ENCODE measurements around the gene DIO1. TPM values are rescaled to one million over a fixed set of nuclear protein-coding genes. Genes with fewer than 3 reads are reported as not detected.
A peak's percentile ranks its signal among the peaks of the same experiment; 100 is the strongest.

Gene DIO1
- total RNA-seq, 1 experiment from 2014 or later: not detected

GRCh38 chr1:53945183-53945432, 51.1 kb downstream of the DIO1 start:
- H3K9me2 ChIP-seq (ENCODE audit: insufficient read depth): no peaks in the 10 kb centered on the region
- H3K4me2 ChIP-seq: peak overlapping the region; percentile 96
- H3K4me1 ChIP-seq (replicated peaks; ENCODE audit: insufficient read depth): peaks cover 47% of the 10 kb centered on the region
- CTCF ChIA-PET: interaction anchor here (0.6 to 1.4 kb wide), 4 partner anchors 11 to 204 kb away, joined by 3 to 8 read pairs (median 4); partner anchors contain the start of gene YIPF1
- H3K9me3 ChIP-seq (ENCODE audit: insufficient read depth, low read depth): no peaks in the 10 kb centered on the region
- peaks cover 38% of the 10 kb centered on the region for H3F3A ChIP-seq (ENCODE audit: insufficient read depth, low read depth)
- no TSS peak for BruUV-seq (replicated peaks)
- POLR2A ChIA-PET (ENCODE audit: unreplicated experiment): interaction anchor here (0.5 to 1.7 kb wide), 8 partner anchors 66 to 1192 kb away, joined by 3 to 12 read pairs (median 6); partner anchors contain the start of gene DHCR24
- H3K27ac ChIP-seq: peak overlapping the region; percentile 67
- no peaks in the 10 kb centered on the region for H3K27me3 ChIP-seq (ENCODE audit: insufficient read depth, low read depth)
- no peak for DNase-seq
- H4K20me1 ChIP-seq (ENCODE audit: insufficient read depth): no peaks in the 10 kb centered on the region
- peak overlapping the region; percentile 98 for H3K4me3 ChIP-seq
- TF ChIP-seq, protein P1, sequence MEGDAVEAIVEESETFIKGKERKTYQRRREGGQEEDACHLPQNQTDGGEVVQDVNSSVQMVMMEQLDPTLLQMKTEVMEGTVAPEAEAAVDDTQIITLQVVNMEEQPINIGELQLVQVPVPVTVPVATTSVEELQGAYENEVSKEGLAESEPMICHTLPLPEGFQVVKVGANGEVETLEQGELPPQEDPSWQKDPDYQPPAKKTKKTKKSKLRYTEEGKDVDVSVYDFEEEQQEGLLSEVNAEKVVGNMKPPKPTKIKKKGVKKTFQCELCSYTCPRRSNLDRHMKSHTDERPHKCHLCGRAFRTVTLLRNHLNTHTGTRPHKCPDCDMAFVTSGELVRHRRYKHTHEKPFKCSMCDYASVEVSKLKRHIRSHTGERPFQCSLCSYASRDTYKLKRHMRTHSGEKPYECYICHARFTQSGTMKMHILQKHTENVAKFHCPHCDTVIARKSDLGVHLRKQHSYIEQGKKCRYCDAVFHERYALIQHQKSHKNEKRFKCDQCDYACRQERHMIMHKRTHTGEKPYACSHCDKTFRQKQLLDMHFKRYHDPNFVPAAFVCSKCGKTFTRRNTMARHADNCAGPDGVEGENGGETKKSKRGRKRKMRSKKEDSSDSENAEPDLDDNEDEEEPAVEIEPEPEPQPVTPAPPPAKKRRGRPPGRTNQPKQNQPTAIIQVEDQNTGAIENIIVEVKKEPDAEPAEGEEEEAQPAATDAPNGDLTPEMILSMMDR (conservative IDR thresholded peaks at IDR 0.05): no peak
- peaks cover 18% of the 10 kb centered on the region for H3K36me3 ChIP-seq (ENCODE audit: low read depth)
- intact Hi-C loops (cut with micrococcal nuclease; ENCODE audit: unreplicated experiment): loop anchor here (1.0 to 10.0 kb wide), 3 partner anchors 12 to 940 kb away; partner anchors contain the start of gene DHCR24
- H3K79me2 ChIP-seq (ENCODE audit: low read depth): peaks cover 66% of the 10 kb centered on the region
- peak overlapping the region; percentile 99 for H2AFZ ChIP-seq

DNA sequence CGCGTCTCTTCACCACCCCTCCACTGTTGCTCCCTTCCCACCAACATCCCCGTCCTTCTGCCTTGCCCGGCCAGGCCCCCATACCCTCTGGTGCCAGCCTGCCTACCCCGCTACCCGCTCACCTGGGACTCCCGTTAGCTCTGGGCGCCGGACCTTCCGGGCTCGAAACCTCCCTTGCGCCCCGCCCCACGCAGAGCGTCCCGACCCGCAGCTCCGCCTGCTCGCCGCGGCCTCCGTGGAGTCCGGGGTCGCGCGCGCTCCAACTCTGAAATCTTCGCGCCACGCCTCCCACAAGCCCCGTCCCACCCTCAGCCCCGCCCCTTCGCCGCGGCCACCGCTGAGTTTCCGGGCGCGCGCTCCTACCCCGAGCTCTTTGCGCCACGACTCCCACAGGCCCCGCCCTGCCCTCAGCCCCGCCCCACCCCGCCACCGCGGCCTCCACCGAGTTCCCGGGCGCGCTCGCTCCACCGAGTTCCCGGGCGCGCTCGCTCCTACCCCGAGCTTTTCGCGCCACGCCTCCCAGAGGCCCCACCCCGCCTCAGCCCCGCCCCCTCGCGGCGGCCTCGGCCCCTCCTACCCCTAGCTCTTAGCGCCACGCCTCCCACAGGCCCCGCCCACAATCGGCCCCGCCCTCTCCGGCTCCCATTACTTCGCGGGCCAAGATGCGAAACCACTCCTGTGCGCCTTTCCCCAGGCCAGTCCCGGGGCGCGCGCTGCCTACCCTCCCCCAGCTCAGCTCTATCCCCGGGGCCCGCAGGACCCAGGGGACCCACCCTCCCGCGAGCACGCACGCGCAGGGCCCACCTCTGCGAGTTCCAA, 51.7 kb downstream of the DIO1 start, which contains the start of gene IFT25:
TSS of gene IFT25 (minus strand) at position 267 of the 819 bp plus-strand sequence. CDS start 5,617 bp downstream, outside the sequence.
- peaks cover 71% of the 10 kb centered on the region for H3K79me2 ChIP-seq (ENCODE audit: low read depth)
- no peaks in the 10 kb centered on the region for H4K20me1 ChIP-seq (ENCODE audit: insufficient read depth)
- H3K4me2 ChIP-seq: peak within 1 kb of the TSS; percentile 96
- no TSS peak for BruUV-seq (replicated peaks)
- H2AFZ ChIP-seq: peak within 1 kb of the TSS; percentile 99
- intact Hi-C loops (cut with micrococcal nuclease; ENCODE audit: unreplicated experiment): loop anchor here (1.0 to 10.0 kb wide), 3 partner anchors 12 to 939 kb away; partner anchors contain the start of gene DHCR24
- DNase-seq: peak; percentile 76 to 99
- POLR2A ChIA-PET (ENCODE audit: unreplicated experiment): interaction anchor here (0.5 to 1.7 kb wide), 16 partner anchors 45 to 1193 kb away, joined by 3 to 33 read pairs (median 6); partner anchors contain the start of gene DHCR24
- H3K9me3 ChIP-seq (ENCODE audit: insufficient read depth, low read depth): no peaks in the 10 kb centered on the region
- peaks cover 38% of the 10 kb centered on the region for H3F3A ChIP-seq (ENCODE audit: insufficient read depth, low read depth)
- CTCF ChIA-PET: interaction anchor here (0.6 to 1.4 kb wide), 7 partner anchors 11 to 722 kb away, joined by 3 to 16 read pairs (median 3); partner anchors contain the start of genes DIO1 and YIPF1
- TF ChIP-seq, protein P1 (conservative IDR thresholded peaks at IDR 0.05): no peak
- no peak for TF ChIP-seq EZH2 (IDR thresholded peaks at IDR 0.05; ENCODE audit: low read depth)
- H3K4me3 ChIP-seq: peak within 1 kb of the TSS; percentile 98
- H3K27ac ChIP-seq: peak within 1 kb of the TSS; percentile 67
- H3K36me3 ChIP-seq (ENCODE audit: low read depth): peaks cover 16% of the 10 kb centered on the region
- H3K9me2 ChIP-seq (ENCODE audit: insufficient read depth): no peaks in the 10 kb centered on the region
- peaks cover 47% of the 10 kb centered on the region for H3K4me1 ChIP-seq (replicated peaks; ENCODE audit: insufficient read depth)
- H3K27me3 ChIP-seq (ENCODE audit: insufficient read depth, low read depth): no peaks in the 10 kb centered on the region

- BruUV-seq (replicated peaks): no TSS peak
- H3K4me2 ChIP-seq: peak within 1 kb of the TSS; percentile 96
These were observed 52.5 kb downstream of the DIO1 start, which contains the start of gene LRRC42 for GRCh38 chr1:53946252-53947171. TSS of gene LRRC42 (plus strand) at chr1:53946350. CDS start at chr1:53952000, 5,650 bp downstream.

More at GRCh38 chr1:53946252-53947171, 52.5 kb downstream of the DIO1 start, which contains the start of gene LRRC42:
- POLR2A ChIA-PET (ENCODE audit: unreplicated experiment): interaction anchor here (0.6 to 1.7 kb wide), 8 partner anchors 51 to 940 kb away, joined by 3 to 33 read pairs (median 6); partner anchors contain the start of gene DHCR24
- CTCF ChIA-PET: interaction anchor here (0.6 to 1.4 kb wide), 4 partner anchors 13 to 721 kb away, joined by 3 to 16 read pairs (median 8); no protein-coding TSS in a partner anchor
- Histone ChIP-seq H3K9me3 (ENCODE audit: insufficient read depth, low read depth) (no peaks in the 10 kb centered on the region), H3K9me2 (ENCODE audit: insufficient read depth) (no peaks in the 10 kb centered on the region), H3K4me3 (peak within 1 kb of the TSS; percentile 98), H4K20me1 (ENCODE audit: insufficient read depth) (no peaks in the 10 kb centered on the region), H3K4me1 (replicated peaks; ENCODE audit: insufficient read depth) (peaks cover 44% of the 10 kb centered on the region), H3F3A (ENCODE audit: insufficient read depth, low read depth) (peaks cover 43% of the 10 kb centered on the region), H3K27ac (peak within 1 kb of the TSS; percentile 67), H3K27me3 (ENCODE audit: insufficient read depth, low read depth) (no peaks in the 10 kb centered on the region), H3K36me3 (ENCODE audit: low read depth) (peaks cover 16% of the 10 kb centered on the region), H3K79me2 (ENCODE audit: low read depth) (peaks cover 70% of the 10 kb centered on the region), H2AFZ (peak within 1 kb of the TSS; percentile 99)
- intact Hi-C loops (cut with micrococcal nuclease; ENCODE audit: unreplicated experiment): loop anchor here (5.0 to 10.0 kb wide), 2 partner anchors 84 to 938 kb away; partner anchors contain the start of gene DHCR24
- TF ChIP-seq, protein P1 (conservative IDR thresholded peaks at IDR 0.05): no peak
- TF ChIP-seq EZH2 (IDR thresholded peaks at IDR 0.05; ENCODE audit: low read depth): no peak
- DNase-seq: no peak
